ENCODE data around the gene ZGLP1.

The ZGLP1 gene

GRCh38 chr19:10256551-10256950, 53.1 kb downstream of the ZGLP1 start:
- in situ Hi-C loops (cut with MboI; ENCODE audit: low sequenced_read_pairs): no loop called here

DNA sequence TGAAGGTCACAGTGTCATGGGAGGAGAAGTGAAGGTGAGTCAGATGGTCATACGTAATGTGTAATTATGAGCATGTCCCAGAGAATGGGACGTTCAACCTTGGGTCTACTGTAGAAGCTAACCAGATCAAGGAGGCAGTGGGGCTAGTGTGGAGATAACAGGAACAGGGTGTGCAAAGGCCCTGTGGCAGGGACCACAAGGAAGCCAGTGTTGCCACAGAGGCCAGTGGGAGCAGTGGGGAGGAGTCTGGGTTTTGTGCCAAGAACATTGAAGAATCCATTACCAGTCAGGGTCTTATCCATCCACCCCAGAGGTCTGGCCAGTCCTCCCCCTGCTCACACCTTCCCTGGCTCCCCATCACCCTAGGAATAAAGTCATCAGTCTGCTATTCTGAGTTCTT, 54.3 kb downstream of the ZGLP1 start:
- in situ Hi-C loops (cut with MboI; ENCODE audit: low sequenced_read_pairs): no loop called here
